ENCODE results near the gene RTL9. TPM values are rescaled to one million over a fixed set of nuclear protein-coding genes. Genes with fewer than 3 reads are reported as not detected.
"Not testable (repeated sequence)": the region's sequence is repeated elsewhere in the genome, so short reads cannot be mapped to it uniquely, and the experiment has no call there.

RTL9 gene
- total RNA-seq, 4 donors from 2014 or later = 0.30 TPM; not detected in 3

GRCh38 chrX:110331444-110332030, 27.1 kb upstream of the RTL9 start:
- no peak for DNase-seq (ENCODE audit: low spot score in 2 of 2)
- H3K4me3 ChIP-seq (ENCODE audit: low read depth, poor library complexity, severe bottlenecking) = no peak overlapping the region
- 50 to 57% methylated on average over 3 of the region's 3 CpGs for WGBS, 2 donors
- intact Hi-C loops (cut with DNase I; ENCODE audit: low total_unique reads) = no loop called here
- no peak for TF ChIP-seq CTCF (IDR thresholded peaks at IDR 0.05)
- TF ChIP-seq POLR2A (IDR thresholded peaks at IDR 0.05) = no peak

GRCh38 chrX:110333458-110333857, 25.2 kb upstream of the RTL9 start:
- intact Hi-C loops (cut with DNase I; ENCODE audit: low total_unique reads); H3K4me3 ChIP-seq (ENCODE audit: low read depth, poor library complexity, severe bottlenecking); DNase-seq (ENCODE audit: low spot score in 2 of 2): not testable (repeated sequence)
- WGBS, 2 donors = 78 to 100% methylated on average over 1 of the region's 1 CpG

GRCh38 chrX:110338935-110339334, 19.7 kb upstream of the RTL9 start:
- WGBS, 2 donors = 46 to 63% methylated on average over 4 of the region's 4 CpGs
- DNase-seq (ENCODE audit: low spot score in 2 of 2) = no peak
- no peak for TF ChIP-seq CTCF (IDR thresholded peaks at IDR 0.05)
- TF ChIP-seq POLR2A (IDR thresholded peaks at IDR 0.05) = no peak

GRCh38 chrX:110341189-110342035, 17.2 kb upstream of the RTL9 start:
- intact Hi-C loops (cut with DNase I; ENCODE audit: low total_unique reads) = no loop called here
- WGBS, 2 donors = 69 to 72% methylated on average over 11 of the region's 11 CpGs
- DNase-seq (ENCODE audit: low spot score in 2 of 2) = peak in 1 of 2 donors; percentile 15
- TF ChIP-seq POLR2A (IDR thresholded peaks at IDR 0.05) = no peak
- no peak for TF ChIP-seq CTCF (IDR thresholded peaks at IDR 0.05)
- no peak overlapping the region for H3K4me3 ChIP-seq (ENCODE audit: low read depth, poor library complexity, severe bottlenecking)

More at GRCh38 chrX:110338935-110339334, 19.7 kb upstream of the RTL9 start:
- intact Hi-C loops (cut with DNase I; ENCODE audit: low total_unique reads) = no loop called here
- H3K4me3 ChIP-seq (ENCODE audit: low read depth, poor library complexity, severe bottlenecking) = no peak overlapping the region

- TF ChIP-seq CTCF (IDR thresholded peaks at IDR 0.05) (no peak), POLR2A (IDR thresholded peaks at IDR 0.05) (no peak)
- intact Hi-C loops (cut with DNase I; ENCODE audit: low total_unique reads) = no loop called here
- 63 to 68% methylated on average over 17 of the region's 17 CpGs for WGBS, 2 donors
- peak in 1 of 2 donors; percentile 11 for DNase-seq (ENCODE audit: low spot score in 2 of 2)
- no peak overlapping the region for H3K4me3 ChIP-seq (ENCODE audit: low read depth, poor library complexity, severe bottlenecking)
Observed at GRCh38 chrX:110346681-110347080, 12.0 kb upstream of the RTL9 start.

- H3K4me3 ChIP-seq (ENCODE audit: low read depth, poor library complexity, severe bottlenecking) = no peak overlapping the region
- TF ChIP-seq POLR2A (IDR thresholded peaks at IDR 0.05) (no peak), CTCF (IDR thresholded peaks at IDR 0.05) (no peak)
- no peak for DNase-seq (ENCODE audit: low spot score in 2 of 2)
- intact Hi-C loops (cut with DNase I; ENCODE audit: low total_unique reads) = no loop called here
- 8 to 11% methylated on average over 1 of the region's 1 CpG for WGBS, 2 donors
Observed at GRCh38 chrX:110359273-110359672, 625 bp downstream of the RTL9 start.

All from lower leg skin (tissue), 4 donors.